ENCODE data around the gene PRMT3. TPM values are rescaled to one million over a fixed set of nuclear protein-coding genes. Genes with fewer than 3 reads are reported as not detected.

PRMT3 gene
- polyA plus RNA-seq, 1 donor (not counting 4 experiments of a cell fraction or from before 2014, with no cell fraction given) = 29.4 TPM

- H4K20me1 ChIP-seq (ENCODE audit: control insufficient read depth, extremely low read depth, insufficient read depth, low read length) = no peaks in the 10 kb centered on the region
- H3K27me3 ChIP-seq (ENCODE audit: control insufficient read depth, extremely low read depth, insufficient read depth, low read length) = no peaks in the 10 kb centered on the region
- H3K4me2 ChIP-seq (ENCODE audit: control insufficient read depth, extremely low read depth, insufficient read depth, low read depth, low read length) = no peak overlapping the region
- dilution Hi-C loops (cut with MboI; ENCODE audit: extremely low pct_ligation_motif_present, low sequenced_read_pairs) = no loop called here
- H3K9me1 ChIP-seq (ENCODE audit: control insufficient read depth, extremely low read depth, insufficient read depth, low read length) = no peaks in the 10 kb centered on the region
- no peak overlapping the region for H2AFZ ChIP-seq (ENCODE audit: control insufficient read depth, low read length)
- no peak overlapping the region for H3K9ac ChIP-seq (ENCODE audit: control insufficient read depth, extremely low read depth, insufficient read depth, low read length)
- H3K4me1 ChIP-seq (ENCODE audit: control insufficient read depth, extremely low read depth, insufficient read depth, low read length) = no peaks in the 10 kb centered on the region
- H3K27ac ChIP-seq (ENCODE audit: control insufficient read depth, insufficient read depth, low read length) = no peak overlapping the region
- TF ChIP-seq EZH2 (IDR thresholded peaks at IDR 0.05; ENCODE audit: low read length) (no peak), CTCF (optimal IDR thresholded peaks at IDR 0.05 in 1 of 3, IDR thresholded peaks at IDR 0.05 in 1 of 3, conservative IDR thresholded peaks at IDR 0.05 in 1 of 3; ENCODE audit: extremely low read depth in 1 of 3, insufficient read depth in 2 of 3, low read length in 3 of 3) (no peak)
- FAIRE-seq (no peak), DNase-seq (ENCODE audit: low read depth, low spot score) (no peak)
- H3K36me3 ChIP-seq (ENCODE audit: control insufficient read depth in 2 of 2, extremely low read depth in 1 of 2, insufficient read depth in 2 of 2, low read length in 2 of 2) = peaks cover 0 to 3% of the 10 kb centered on the region in 2 experiments
- no peaks in the 10 kb centered on the region for H3K79me2 ChIP-seq (ENCODE audit: control insufficient read depth, insufficient read depth, low read length)
- no peaks in the 10 kb centered on the region for H3K9me3 ChIP-seq (ENCODE audit: control insufficient read depth, low read depth, low read length)
- no peak overlapping the region for H3K4me3 ChIP-seq (ENCODE audit: control insufficient read depth in 2 of 3, extremely low read depth in 1 of 3, insufficient read depth in 2 of 3, low read depth in 1 of 3, low read length in 3 of 3)
These were observed 19.8 kb downstream of the PRMT3 start for GRCh38 chr11:20407344-20407743.

DNA sequence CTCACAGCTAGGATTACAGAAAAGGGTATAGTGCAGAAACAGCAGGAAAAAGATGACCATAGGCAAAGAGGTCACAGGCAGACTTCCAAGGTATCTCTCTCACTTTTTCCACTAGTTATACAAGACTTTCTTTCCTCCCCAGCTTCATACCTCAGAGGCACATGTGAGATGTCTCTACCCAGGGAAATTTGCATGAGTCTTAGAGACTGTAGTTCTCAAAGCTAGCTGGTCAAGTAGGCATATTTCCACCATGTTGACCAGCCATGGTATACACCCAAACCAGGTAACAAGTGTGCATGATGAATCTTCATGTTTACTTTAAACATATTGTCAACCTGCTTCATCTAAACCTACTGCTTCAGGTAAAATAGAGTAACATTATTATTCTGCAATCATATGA, 27.9 kb downstream of the PRMT3 start:
- FAIRE-seq (no peak), DNase-seq (ENCODE audit: low read depth, low spot score) (no peak)
- Histone ChIP-seq H3K4me3 (ENCODE audit: control insufficient read depth in 2 of 3, extremely low read depth in 1 of 3, insufficient read depth in 2 of 3, low read depth in 1 of 3, low read length in 3 of 3) (no peak overlapping the region), H3K27me3 (ENCODE audit: control insufficient read depth, extremely low read depth, insufficient read depth, low read length) (no peaks in the 10 kb centered on the region), H3K9me1 (ENCODE audit: control insufficient read depth, extremely low read depth, insufficient read depth, low read length) (no peaks in the 10 kb centered on the region), H4K20me1 (ENCODE audit: control insufficient read depth, extremely low read depth, insufficient read depth, low read length) (no peaks in the 10 kb centered on the region), H3K4me2 (ENCODE audit: control insufficient read depth, extremely low read depth, insufficient read depth, low read depth, low read length) (no peak overlapping the region), H3K36me3 (ENCODE audit: control insufficient read depth in 2 of 2, extremely low read depth in 1 of 2, insufficient read depth in 2 of 2, low read length in 2 of 2) (peaks cover 4 to 7% of the 10 kb centered on the region in 2 experiments), H3K4me1 (ENCODE audit: control insufficient read depth, extremely low read depth, insufficient read depth, low read length) (no peaks in the 10 kb centered on the region), H3K9me3 (ENCODE audit: control insufficient read depth, low read depth, low read length) (no peaks in the 10 kb centered on the region), H3K79me2 (ENCODE audit: control insufficient read depth, insufficient read depth, low read length) (no peaks in the 10 kb centered on the region), H2AFZ (ENCODE audit: control insufficient read depth, low read length) (no peak overlapping the region), H3K9ac (ENCODE audit: control insufficient read depth, extremely low read depth, insufficient read depth, low read length) (no peak overlapping the region), H3K27ac (ENCODE audit: control insufficient read depth, insufficient read depth, low read length) (no peak overlapping the region)
- TF ChIP-seq CTCF (optimal IDR thresholded peaks at IDR 0.05 in 1 of 3, IDR thresholded peaks at IDR 0.05 in 1 of 3, conservative IDR thresholded peaks at IDR 0.05 in 1 of 3; ENCODE audit: extremely low read depth in 1 of 3, insufficient read depth in 2 of 3, low read length in 3 of 3) = no peak
- TF ChIP-seq EZH2 (IDR thresholded peaks at IDR 0.05; ENCODE audit: low read length) = no peak
- dilution Hi-C loops (cut with MboI; ENCODE audit: extremely low pct_ligation_motif_present, low sequenced_read_pairs) = no loop called here
